AG09309 (cell line): ENCODE data around the gene VAMP8.
"Not testable (repeated sequence)": the region's sequence is repeated elsewhere in the genome, so short reads cannot be mapped to it uniquely, and the experiment has no call there.

Experiments used
- DNase-seq: peaks from one replicate; pipeline ENCODE4 v3.0.0-alpha.2; 2010; ENCODE audit warnings: low read depth
- H3K4me3 ChIP-seq: 2 replicates; pipeline ENCODE4 v1.5.1; 2011; ENCODE audit warnings: mild to moderate bottlenecking, low read depth, low read length, moderate library complexity; ENCODE audit not compliant: control insufficient read depth
- TF ChIP-seq, protein P1 (sequence below): IDR thresholded peaks from 2 replicates; pipeline ENCODE4 v1.5.1; 2011; ENCODE audit warnings: mild to moderate bottlenecking, low read depth, low read length, inconsistent platforms; ENCODE audit not compliant: insufficient read depth, control insufficient read depth; ENCODE audit errors: missing control alignments

The VAMP8 gene

DNA sequence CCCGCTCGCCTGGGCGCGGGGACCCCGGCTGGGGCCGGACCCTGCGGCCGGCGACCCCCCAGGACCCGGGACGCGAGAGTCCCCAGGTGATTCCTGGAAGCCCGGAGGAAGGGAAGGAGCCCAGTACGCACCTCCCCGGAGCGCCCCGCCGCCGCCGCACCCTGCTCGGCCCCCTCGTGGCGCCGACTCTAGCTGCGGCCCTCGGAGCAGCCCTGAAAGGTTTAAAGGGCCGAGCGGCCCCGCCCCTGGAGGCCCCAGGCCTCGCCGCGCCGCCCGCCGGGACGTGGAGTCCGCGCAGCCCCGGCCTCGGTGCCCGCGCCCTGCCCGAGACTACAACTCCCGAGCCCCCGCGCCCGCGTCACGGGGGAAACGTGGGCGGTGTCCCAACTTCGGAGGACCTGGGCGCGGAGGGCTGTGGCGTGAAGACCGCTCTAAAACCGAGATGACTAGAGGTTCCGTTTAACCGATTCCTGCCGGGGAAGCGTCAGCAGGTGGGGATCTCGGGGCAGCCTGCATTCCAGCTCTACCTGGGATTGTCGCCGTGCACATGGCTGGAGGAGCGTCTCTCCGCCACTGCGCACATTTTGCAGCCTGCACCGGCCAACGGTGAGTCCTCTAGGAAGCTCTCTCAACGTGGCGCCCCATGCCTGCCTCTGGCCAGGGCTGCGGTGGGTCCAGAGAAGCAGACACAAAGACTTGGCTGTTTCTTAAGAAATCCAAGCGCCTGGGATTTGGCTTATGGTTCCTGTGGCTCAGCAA lies 25.3 kb downstream of the VAMP8 start, which contains the start of gene TMEM150A:
Gene TMEM150A (minus strand): TSS at position 223 of the 759 bp plus-strand sequence. CDS start 750 bp downstream, outside the sequence.
- H3K4me3 ChIP-seq, result peak within 1 kb of the TSS; percentile 64
- no peak for DNase-seq

DNA sequence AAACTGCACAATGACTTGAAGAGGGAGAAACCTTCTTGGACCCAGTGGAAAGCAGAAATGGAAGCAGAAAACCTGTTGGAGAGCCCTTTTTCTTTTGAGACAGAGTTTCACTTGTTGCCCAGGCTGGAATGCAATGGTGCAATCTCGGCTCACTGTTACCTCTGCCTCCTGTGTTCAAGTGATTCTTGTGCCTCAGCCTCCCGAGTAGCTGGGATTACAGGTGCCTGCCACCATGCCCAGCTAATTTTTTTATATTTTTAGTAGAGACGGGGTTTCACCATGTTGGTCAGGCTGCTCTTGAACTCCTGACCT lies 26.7 kb downstream of the VAMP8 start:
- H3K4me3 ChIP-seq, DNase-seq: not testable (repeated sequence)

More for the DNA sequence above, 25.3 kb downstream of the VAMP8 start, which contains the start of gene TMEM150A:
- TF ChIP-seq, protein P1, sequence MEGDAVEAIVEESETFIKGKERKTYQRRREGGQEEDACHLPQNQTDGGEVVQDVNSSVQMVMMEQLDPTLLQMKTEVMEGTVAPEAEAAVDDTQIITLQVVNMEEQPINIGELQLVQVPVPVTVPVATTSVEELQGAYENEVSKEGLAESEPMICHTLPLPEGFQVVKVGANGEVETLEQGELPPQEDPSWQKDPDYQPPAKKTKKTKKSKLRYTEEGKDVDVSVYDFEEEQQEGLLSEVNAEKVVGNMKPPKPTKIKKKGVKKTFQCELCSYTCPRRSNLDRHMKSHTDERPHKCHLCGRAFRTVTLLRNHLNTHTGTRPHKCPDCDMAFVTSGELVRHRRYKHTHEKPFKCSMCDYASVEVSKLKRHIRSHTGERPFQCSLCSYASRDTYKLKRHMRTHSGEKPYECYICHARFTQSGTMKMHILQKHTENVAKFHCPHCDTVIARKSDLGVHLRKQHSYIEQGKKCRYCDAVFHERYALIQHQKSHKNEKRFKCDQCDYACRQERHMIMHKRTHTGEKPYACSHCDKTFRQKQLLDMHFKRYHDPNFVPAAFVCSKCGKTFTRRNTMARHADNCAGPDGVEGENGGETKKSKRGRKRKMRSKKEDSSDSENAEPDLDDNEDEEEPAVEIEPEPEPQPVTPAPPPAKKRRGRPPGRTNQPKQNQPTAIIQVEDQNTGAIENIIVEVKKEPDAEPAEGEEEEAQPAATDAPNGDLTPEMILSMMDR, result peak; percentile 10

DNA sequence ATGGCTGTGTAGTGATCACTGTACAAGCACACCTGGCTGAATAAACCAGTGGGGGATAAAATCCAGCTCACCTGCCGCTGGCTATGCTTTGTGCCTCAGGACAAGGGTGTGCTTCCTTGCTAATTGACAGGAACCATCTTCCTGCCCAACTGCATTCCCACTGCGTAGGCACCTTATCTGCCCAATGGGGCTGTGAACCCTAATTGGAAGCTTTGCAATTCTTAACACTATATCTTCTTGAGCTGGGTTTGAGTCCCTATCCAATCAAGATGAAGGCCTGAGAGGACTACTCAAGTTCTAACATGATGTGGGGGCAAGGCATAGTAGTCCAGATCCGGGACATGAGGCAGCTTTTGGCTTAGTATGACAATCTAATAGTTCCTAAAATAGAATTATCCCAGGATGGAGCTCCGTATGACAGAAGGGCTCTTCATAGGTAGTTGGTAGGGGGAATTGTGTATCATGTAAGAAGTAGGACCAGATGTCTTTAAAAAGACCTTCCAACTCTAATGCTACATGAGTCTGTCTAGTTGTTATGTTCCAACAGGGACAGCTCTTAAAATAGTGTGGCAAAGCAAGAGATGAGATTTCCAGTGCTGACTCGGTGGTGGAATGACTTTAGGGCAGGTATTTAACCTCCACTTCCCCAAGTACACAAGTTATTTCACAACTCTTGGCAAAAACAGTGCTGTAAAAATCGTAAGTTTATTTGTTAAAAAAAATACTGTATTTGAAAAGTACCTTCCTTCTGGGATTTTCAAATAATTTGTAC lies 27.4 kb downstream of the VAMP8 start:
- H3K4me3 ChIP-seq, result no peak overlapping the region
- TF ChIP-seq, protein P1, result no peak
- no peak for DNase-seq

DNA sequence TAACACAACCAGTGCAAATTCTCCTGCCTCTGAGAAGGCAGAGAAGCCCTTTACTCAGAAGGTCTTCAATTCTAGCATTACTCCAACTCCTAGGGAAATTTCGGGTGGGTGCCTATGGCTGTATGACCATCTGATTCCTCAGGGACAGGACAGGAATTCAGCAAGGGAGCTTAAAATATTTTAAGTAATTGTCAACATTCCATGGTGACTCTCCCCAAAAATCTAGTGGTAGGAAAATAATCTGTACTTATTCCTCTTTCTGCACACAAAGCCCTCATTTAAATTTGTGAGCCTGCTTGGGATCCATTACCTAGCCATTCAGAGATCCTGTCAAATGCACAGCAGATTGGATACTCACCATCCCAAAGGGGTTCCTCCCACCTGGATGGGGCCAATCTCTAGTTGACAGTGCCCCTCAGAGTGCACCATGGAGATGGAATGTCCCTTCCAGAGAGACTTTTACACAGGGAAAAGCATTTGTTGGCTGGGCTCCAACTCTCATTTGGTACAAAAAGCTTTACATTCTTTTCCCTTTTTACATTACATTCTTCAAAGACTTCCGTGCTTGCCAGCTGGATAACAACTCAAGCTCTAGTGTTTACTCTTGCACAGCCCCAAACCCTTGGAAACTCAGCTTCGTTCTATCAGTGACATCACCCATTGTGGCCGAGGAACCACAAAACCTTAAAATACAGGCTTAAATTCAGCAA lies 28.2 kb downstream of the VAMP8 start:
- TF ChIP-seq, protein P1, result no peak
- DNase-seq, result no peak
- H3K4me3 ChIP-seq, result no peak overlapping the region

DNA sequence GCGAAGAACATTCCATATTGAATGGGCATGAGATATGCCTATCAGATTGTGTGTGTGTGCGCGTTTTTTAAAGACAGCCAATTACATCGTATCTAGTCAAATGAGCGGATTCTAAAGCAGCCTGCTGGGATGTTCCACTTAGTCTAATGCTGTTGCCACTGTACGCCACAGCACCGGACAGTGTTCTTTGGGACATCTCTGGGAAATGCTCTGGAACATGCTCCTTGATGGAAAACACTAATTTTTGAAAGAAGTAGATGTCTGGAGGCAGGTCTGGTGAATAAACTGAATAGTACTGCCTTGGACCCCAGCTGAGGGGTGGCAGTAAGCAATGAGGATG lies 28.7 kb downstream of the VAMP8 start:
- no peak overlapping the region for H3K4me3 ChIP-seq
- no peak for DNase-seq
- TF ChIP-seq, protein P1, result no peak

DNA sequence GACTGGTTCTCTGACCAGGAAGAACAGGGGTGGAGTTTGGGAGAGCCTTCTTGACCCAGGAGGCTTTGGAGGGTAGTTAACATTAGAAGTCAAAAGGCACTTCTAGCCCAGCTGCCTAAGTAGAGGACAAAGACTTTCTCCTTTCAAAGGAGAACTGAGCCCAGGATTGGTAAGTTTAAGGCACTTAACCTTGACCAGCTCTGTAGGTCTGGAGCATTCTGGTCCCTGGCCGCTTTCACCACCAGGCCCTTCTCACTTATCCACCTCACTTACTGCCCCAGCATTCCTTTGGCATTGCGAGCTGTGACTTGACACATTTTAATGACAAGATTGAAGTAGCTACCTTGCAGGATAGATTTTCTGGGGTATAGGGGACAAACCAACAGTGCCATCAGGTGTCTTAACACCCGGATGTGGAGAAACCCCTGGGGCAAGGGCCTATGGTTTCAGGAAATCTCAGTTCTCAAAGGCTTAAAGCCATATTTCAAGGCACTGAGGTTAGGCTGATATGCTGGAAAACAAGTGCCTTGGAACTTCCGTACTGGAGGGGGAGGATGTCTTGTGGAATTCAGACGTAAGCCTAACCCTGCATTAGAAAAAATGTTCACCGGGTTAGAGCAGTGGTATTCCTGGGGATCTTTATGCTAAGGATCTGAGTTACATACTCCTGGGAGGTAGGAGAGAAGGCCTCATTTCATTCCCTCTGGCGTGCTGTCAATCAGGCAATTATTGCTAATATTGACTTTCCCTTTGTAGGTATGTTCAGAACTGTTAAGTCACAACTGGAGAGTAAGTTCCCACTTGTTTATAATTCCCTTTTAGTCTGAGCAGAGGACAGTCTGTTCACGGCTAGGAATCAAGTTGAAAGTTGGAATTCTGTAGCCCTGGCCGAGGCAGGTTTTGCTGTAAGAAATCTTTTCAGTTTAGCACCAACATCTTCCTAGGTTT lies 30.2 kb downstream of the VAMP8 start:
- H3K4me3 ChIP-seq, result no peak overlapping the region
- DNase-seq, result no peak
- TF ChIP-seq, protein P1, result no peak
